HG03025 (cell line): ENCODE results near the gene MECP2.

Experiments
- ATAC-seq: cut with Tn5 transposase; IDR thresholded peaks from one replicate; pipeline ENCODE4 v1.9.1; 2021; ENCODE audit warnings: mild to moderate bottlenecking, moderate library complexity; ENCODE audit not compliant: unreplicated experiment, low FRiP score

Gene MECP2

DNA sequence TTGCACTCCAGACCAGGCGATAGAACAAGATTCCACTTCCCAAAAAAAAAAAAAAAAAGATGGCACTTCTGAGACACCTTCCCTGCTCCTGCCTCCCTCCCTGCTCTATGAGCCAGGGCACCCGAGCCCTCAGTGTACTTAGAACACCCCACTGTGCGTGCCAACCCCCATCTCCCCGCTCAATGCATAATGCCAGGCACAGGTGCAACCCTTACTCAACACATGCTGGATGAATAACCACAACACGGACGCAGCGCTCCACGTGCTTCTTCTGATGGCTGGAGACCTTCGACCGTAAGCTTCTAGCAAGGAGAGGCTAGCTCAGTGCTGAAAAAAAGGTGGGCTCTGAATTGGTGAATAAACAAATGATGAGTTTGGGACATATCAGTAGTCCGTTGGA, 57.9 kb downstream of the MECP2 start:
- no peak for ATAC-seq

DNA sequence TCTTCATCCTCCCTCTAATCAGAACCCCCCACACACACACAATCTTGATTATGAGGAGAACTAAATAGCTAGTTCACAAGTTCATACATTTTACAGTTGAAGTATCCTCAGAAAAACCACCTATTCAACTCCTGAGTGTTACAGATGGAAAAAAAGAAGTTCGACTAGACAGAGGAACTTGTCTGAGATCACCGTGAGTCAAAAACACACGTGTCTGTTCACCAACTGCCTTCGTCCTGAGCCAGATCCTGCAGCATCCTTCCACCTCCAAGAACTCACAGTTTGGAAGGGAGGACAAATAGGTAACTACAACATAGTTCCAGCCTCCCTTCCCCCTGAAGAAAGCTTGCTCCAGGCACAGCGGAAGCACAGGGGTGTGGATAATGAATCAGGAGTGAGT, 58.9 kb downstream of the MECP2 start:
- no peak for ATAC-seq

DNA sequence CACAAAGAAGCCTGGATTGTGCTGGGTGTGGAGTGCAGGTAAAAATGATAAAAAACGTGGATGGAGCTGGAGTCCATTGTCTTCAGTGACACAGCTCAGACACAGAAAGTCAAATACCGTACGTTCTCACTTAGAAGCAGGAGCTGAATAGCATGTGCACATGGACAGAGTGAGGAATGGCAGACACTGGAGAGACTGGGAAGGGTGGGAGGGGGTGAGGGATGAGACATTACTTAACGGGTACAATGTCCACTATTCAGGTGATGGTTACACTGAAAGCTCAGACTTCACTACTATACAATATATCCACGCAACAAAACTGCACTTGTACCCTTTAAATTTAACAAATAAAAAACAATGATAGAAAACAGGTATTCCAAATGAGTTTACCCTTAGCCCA, 59.8 kb downstream of the MECP2 start:
- no peak for ATAC-seq

DNA sequence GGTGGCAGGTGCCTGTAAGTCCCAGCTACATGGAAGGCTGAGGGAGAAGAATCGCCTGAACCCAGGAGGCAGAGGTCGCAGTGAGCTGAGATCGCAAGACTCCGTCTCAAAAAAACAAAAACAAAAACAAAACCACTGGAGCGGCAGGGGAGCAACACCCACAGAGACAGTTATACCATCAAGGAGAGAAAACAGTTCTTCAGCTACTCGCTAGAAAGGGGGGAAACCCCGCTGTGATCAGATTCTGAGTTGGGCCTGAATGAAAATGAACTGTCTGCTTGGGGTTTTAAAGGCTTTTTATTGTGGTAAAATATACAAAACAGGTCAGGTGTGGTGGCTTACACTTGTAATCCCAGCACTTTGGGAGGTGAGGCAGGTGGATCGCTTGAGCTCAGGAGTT, 61.0 kb downstream of the MECP2 start:
- no peak for ATAC-seq

DNA sequence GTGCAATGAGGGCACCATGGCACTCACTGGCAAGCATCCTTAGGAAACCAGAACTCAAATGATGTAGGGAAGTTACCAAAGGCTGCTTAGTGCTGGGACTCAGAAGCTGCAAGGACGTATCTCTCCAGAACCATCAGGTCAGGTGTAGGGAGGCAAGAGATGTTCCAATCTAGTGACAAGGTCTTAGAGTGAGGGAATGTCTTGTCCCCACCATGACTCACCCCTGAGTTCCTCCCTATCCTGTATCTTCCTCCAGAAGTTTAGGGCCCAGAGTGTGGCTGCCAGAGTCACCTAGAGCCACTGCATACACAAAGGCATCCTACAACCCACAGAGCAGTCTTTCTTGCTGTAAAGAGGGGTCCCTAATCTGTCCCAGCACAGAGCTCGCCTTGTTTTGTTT, 63.7 kb downstream of the MECP2 start:
- ATAC-seq, result no peak

DNA sequence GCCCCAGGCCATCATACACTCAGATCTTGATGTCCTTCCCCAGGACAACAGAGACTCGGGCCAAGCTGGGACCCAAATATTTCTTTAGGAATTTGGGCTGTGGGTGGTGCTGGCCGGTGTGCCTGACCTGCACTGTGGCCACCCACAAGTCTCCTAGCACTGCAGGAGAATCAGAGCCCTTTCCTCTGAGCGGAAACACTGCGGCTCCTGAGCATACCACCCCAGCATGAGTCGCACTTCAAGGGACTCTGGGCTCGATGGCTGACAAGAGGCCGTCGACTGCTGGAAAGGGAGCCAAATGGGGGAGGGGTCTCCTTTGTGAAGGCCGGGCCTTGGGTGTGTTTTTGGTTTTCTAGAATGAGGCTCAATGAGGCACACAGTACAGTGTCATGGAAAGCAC, 64.9 kb downstream of the MECP2 start:
- ATAC-seq, result no peak

DNA sequence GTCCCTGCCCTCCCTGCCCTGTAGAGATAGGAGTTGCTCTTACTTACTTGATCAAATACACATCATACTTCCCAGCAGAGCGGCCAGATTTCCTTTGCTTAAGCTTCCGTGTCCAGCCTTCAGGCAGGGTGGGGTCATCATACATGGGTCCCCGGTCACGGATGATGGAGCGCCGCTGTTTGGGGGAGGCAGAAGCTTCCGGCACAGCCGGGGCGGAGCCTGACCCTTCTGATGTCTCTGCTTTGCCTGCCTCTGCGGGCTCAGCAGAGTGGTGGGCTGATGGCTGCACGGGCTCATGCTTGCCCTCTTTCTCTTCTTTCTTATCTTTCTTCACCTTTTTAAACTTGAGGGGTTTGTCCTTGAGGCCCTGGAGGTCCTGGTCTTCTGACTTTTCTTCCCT, 65.4 kb downstream of the MECP2 start:
- ATAC-seq, result no peak

DNA sequence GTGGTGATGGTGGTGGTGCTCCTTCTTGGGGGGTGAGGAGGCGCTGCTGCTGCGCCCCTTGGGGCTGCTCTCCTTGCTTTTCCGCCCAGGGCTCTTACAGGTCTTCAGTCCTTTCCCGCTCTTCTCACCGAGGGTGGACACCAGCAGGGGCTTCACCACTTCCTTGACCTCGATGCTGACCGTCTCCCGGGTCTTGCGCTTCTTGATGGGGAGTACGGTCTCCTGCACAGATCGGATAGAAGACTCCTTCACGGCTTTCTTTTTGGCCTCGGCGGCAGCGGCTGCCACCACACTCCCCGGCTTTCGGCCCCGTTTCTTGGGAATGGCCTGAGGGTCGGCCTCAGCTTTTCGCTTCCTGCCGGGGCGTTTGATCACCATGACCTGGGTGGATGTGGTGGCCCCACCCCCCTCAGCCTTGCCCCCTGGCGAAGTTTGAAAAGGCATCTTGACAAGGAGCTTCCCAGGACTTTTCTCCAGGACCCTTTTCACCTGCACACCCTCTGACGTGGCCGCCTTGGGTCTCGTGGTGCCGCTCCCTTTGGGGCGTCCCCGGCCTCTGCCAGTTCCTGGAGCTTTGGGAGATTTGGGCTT, 66.7 kb downstream of the MECP2 start:
- ATAC-seq, result no peak

DNA sequence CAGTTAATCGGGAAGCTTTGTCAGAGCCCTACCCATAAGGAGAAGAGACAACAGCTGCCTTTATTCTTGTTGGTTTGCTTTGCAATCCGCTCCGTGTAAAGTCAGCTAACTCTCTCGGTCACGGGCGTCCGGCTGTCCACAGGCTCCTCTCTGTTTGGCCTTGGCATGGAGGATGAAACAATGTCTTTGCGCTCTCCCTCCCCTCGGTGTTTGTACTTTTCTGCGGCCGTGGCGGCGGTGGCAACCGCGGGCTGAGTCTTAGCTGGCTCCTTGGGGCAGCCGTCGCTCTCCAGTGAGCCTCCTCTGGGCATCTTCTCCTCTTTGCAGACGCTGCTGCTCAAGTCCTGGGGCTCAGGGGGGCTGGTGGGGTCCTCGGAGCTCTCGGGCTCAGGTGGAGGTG, 67.3 kb downstream of the MECP2 start:
- ATAC-seq, result no peak

DNA sequence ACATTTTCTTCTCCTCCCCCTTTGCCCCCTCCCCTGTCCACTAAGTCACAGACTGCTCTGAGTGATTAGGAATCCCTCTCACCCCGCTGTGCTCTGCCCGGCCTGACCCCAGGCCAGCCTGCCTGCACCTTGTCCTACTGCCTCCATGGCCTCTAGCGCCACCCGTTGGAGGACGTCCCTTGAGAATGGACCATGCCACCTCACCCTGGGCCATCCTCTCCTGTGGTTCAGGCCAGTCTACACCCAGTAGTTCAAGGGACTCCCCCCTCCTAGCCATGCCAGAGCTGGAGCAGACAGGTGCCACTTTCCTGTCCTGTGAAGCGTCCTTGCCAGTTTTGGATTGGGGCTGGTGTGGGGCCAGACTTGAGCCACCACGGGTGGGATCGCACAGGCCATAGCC, 68.1 kb downstream of the MECP2 start:
- no peak for ATAC-seq

DNA sequence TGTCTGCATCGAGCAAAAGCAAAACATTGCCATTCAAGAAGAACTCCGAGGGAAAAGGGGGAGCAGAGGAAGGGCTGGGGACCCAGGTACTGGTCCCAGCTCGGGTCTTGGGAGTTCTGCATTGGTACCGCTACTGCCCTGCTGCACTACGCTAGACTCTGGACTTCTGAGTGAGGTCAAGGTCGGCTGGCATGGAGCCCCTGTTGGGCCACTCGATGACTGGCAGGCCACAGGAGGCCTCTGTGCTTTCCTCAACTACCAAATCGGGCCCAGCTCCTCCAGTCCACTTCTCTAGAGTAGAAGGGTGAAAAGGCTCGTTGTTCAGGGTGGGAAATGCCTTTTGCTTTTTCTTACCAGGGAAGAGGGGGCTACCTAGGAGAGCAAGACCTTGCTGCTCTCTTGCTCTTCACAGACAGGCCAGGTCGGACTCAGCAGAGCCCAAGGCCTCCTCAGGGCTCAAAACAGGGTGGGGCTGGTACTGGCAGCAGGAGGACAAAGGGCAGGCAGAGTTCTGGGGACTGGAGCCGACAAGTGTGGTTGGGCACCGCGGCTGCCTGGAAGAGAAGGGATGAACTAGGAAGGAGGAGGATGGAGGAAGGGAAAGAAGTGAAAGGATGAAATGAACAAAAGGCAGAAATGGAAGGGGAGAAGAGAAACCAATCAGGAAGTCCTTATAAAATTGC, 68.9 kb downstream of the MECP2 start:
- ATAC-seq, result no peak

DNA sequence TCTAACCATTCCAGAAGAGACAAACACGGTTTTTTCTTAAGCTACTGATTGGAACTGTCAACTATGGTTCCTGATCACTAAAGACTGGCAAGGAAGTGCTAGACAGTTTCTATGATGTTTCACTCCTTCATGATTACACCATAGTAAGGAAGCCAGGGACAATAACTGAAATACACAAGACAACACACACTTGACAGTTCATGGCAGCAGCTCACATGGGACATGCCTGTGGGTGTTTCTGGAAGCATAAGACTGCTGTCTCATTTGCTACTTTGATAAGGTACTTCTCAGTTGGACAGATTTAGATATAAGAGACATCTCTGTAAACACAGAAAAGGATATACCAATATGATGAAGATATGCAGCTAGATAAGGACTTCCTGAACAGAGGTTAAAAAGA, 69.5 kb downstream of the MECP2 start:
- no peak for ATAC-seq

DNA sequence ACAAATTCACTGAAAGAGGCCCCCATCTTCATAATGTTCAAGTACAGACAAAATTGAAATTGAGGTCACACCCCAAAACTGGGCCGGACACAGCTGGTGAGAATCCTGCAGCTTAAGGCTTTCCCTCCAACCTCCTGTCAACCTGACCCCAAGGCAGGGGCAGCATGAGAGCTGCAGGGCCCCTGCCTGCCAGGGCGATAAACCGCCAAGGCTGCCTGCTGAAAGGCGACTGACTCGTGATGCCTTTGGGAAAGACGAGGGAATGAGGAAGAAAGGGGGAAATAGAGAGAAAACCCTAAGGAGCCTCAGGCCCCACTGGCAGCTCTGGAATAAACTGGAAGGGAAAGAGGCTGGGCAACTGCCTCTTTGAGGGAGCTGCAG, 70.5 kb downstream of the MECP2 start:
- no peak for ATAC-seq

DNA sequence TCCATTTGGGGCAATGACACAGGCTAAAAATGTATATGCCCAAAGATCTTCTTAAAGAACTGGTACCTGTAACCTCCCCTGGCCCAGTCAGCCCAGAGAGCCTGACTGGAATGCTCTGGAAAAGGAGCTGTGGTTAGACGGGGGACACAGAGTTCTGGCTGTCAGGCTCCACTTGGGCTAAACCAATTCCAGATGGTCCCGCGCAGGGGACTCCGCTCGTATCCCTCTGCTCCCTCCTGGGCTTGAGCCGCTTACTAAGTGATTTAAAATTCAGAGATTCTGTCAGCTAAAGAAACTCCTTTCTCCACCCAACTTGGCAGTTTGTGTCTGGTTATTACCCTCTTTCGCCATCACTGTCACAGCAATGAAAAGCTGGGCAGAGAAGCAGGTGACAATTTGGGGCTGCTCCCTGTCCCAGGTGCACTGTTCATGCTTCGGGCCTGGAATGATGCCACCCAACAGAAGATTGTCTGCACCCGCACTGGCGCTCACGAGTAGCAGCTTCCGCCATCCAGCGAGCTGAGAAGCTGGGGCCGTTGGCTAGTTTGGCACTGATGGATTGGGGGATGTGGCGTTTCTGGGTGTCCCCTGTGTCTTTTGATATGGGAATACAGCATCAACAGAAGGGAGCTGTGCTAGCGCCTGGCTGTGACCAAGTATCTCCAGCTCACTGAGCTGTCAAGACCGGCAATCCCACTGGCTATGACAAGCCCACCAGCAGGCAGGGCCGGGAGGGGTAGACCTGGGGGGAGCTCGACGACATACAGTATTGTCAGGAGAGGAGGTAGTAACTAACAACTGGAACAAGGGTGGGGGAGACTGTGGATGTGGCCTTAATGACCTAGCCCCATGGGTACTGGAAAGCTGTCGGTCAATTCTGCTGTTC, 71.1 kb downstream of the MECP2 start:
- ATAC-seq, result no peak

DNA sequence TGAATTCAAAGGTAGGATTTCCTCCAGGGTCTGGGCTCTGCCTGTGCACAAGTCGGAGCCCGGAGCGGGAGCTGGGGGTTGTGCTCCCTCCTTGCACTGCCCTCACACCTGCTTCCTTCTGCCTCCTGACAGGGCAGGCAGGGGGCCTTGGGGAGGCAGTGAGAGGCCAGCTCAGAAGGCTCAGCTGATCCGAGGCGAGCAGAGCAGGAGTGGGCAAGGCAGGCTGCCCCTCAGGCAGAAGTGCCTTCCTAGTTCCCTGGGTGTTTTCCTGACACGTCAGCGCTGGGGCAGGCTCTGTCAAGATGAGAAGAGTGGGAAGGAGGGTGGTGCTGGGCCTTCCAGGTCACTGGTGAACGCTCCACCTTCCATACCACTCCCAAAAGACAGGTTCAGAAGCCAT, 72.3 kb downstream of the MECP2 start:
- ATAC-seq, result no peak

DNA sequence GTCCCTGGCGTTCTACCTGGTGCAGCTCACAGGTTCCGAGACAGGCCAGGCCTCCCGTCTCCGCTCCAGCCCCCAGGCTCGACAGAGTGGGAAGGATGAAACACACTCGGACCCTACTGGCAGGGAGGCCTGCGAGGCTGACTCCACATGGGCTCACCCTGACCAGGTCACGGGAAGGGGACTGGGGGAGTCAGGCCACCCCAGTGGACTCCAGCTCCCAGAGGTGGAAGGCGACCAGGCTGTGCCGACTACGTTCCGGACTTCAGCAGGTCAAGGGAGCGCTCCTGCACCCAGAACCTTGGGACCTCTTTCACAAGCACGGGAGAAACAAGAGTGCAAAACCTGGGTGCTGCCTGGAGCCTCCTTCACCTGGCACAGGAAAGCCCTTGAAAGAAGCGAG, 73.2 kb downstream of the MECP2 start:
- ATAC-seq, result no peak

DNA sequence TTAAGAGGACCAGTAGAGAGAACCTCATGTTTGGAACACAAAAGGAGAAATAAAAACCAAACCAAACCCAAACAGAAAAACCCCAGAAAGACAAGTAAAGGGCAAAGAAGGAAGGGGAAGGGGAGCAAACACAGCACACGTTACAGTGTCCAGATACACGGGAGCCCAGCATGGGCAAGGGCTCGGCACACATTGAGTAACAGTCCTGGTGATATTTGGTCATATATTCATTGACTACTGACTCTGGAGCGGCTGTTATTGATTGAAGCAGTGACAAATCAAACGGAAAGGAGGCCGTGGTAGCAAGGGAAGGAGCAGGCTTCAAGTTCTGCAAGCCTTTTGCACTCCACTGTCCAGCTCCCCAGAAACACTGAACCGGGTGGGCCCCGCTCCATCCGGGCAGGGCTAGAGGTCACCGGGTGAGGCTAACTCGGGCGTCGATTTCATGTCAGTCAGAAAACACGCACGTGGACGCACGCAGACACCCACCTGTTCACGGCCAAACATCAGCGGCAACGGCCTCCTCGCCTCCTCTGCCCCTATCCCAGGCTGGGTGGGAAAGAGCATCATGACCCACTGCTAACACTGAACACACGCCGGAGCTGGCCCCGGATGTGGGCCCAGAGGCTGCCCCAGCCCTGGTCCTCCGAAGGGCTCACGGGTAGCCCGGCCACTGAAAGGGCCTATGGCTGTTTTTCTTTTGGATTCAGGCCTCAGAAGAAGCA, 74.1 kb downstream of the MECP2 start:
- ATAC-seq, result no peak

DNA sequence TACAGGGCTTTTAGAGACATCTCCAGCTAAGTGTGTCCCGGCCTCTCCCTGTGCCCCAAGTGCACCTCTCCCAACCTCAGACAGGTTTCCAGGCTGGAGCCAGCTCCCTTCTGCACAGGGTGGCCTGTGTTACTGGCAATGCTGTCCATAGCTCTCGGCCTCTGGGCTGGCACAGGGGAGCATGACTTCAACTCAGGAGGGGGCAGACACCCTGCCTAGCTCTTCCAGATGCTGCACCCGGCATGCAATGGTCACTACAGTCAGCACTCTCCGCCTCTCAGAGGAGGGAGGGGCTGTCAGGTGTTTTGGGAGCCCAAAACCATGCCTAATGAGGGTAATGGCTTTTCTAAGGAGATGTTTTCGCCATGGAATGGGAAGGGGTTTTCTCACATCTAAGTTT, 75.4 kb downstream of the MECP2 start:
- ATAC-seq, result no peak

DNA sequence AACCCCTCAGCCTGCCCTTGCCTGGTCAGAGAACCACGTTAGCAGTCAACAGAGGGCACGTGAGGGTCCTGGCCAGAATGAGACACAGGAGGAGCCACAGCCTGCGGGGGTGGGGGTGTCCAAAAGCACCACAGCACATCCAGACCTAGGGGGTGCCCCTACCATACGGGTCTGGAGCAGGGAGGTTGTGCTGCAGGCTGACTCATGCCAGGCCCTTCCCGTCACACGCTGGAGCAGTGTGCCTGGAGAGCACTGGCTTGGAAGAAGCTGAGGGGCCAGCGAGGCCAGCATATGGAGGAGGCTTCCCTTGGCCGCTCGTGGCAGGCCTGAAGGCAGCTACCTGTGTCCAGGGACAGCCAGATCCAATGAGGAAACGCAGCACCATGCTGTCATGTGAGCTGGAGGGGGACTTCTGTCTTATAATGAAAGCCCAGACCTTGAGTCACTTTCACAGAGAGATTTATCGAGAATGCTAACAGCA, 76.3 kb downstream of the MECP2 start:
- ATAC-seq, result no peak

DNA sequence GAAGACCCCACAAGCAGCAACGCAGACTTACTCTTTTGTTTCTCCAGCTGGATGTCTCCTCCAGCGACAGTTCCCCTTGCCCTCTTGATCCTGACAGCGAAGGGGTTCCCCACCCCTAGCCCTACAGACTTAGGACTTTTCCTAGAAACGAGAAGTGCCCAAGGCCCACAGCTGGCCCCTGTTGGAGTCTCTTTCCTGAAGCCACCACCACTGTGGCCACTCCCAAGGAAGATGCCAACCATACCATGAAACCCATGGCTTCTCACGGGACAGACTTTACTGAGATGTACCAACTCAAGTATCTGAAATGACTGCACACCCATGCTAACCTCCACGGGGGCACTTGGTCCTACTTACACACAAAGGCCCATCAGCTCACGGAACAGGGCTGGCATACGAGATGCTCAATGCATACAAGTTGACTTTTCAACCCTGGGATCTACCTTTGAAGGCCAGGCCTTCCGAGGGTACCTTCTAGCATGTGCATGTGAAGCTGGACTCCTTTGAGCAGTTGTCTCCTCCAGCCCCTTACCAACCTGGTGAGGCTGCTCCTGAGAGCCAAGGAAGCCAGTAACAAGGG, 76.9 kb downstream of the MECP2 start:
- ATAC-seq, result no peak
